Measurements from ENCODE around the gene IL1RAPL1.

DNA sequence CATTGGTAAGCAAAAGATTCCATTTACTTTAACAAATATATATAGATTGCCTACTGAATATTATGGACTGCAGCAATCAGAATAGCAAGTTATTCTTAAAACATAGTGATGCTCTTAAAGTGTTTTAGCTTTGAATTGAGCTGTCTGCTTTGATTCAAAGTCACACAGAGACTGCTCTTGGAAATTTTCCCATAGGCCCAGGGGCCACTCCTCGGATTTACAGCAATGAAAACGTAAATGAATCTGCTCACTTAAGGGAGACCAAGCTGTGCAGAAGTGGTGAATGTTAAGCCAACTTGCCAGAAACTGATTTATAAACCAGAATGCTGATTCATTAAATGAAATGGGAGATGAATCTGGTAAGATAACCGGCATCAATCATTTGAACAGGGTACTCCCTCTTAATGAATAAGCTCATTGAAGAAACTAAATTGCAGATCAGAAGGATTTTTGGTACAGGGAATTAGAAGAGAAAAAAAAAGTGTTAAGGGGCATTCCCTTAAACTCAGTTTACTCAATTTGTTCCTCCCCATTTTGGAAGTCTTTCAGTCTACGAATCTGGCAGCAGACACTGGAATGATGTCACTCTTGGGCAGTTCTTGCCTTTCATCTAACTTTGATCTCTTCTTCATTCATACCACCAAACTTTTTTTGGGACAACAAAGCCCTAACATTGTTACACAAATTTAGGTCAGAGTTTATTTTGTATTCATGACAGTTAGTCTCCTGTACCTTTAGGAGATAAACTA is 1264.8 kb downstream of the IL1RAPL1 start:
- TF ChIP-seq GATA2 (IDR thresholded peaks at IDR 0.05; ENCODE audit: low read depth, low read length) = no peak
- TF ChIP-seq GATA3 (IDR thresholded peaks at IDR 0.05; ENCODE audit: low read depth, low read length) = no peak
